ENCODE measurements around the gene ANAPC2. TPM values are rescaled to one million over a fixed set of nuclear protein-coding genes. Genes with fewer than 3 reads are reported as not detected.

ANAPC2 gene
- total and polyA plus RNA-seq, 7 donors, result 12.5 to 49.3 (median 23.2) TPM

- TF ChIP-seq EP300 (IDR thresholded peaks at IDR 0.05) (no peak), CTCF (IDR thresholded peaks at IDR 0.05) (no peak), POLR2A (IDR thresholded peaks at IDR 0.05) (no peak), POLR2AphosphoS5 (IDR thresholded peaks at IDR 0.05) (no peak)
- DNase-seq, result no peak
- intact Hi-C loops (cut with DNase I), result no loop called here
- peaks cover 11 to 34% (median 15%) of the 10 kb centered on the region in 4 donors for H3K36me3 ChIP-seq
- no peaks in the 10 kb centered on the region for H3K4me1 ChIP-seq
- H3K4me3 ChIP-seq, result no peak overlapping the region
- 22 to 45% methylated on average over 33 of the region's 33 CpGs for WGBS, 2 donors
- no peaks in the 10 kb centered on the region for H3K9me3 ChIP-seq
- no peak overlapping the region for H3K27ac ChIP-seq
- peaks cover 3 to 34% (median 8%) of the 10 kb centered on the region in 3 donors for H3K27me3 ChIP-seq
Observed at GRCh38 chr9:137175345-137175961, 12.9 kb downstream of the ANAPC2 start.

- Histone ChIP-seq H3K9me3 (no peaks in the 10 kb centered on the region), H3K36me3 (peaks cover 5 to 27% (median 9%) of the 10 kb centered on the region in 4 donors), H3K27ac (no peak overlapping the region), H3K4me1 (peaks cover 0 to 3% (median 1%) of the 10 kb centered on the region in 4 donors), H3K27me3 (peaks cover 10 to 40% (median 14%) of the 10 kb centered on the region in 3 donors), H3K4me3 (no peak overlapping the region)
- intact Hi-C loops (cut with DNase I), result no loop called here
- no peak for TF ChIP-seq POLR2A (IDR thresholded peaks at IDR 0.05)
- no peak for TF ChIP-seq CTCF (IDR thresholded peaks at IDR 0.05)
- no peak for TF ChIP-seq POLR2AphosphoS5 (IDR thresholded peaks at IDR 0.05)
- TF ChIP-seq EP300 (IDR thresholded peaks at IDR 0.05), result no peak
- DNase-seq, result no peak
- WGBS, 2 donors, result 13 to 44% methylated on average over 34 of the region's 34 CpGs
Observed at GRCh38 chr9:137174722-137175293, 13.6 kb downstream of the ANAPC2 start.

GRCh38 chr9:137173796-137174664, 14.3 kb downstream of the ANAPC2 start:
- Histone ChIP-seq H3K9me3 (no peaks in the 10 kb centered on the region), H3K4me3 (no peak overlapping the region), H3K4me1 (peaks cover 0 to 11% (median 9%) of the 10 kb centered on the region in 4 donors), H3K27me3 (peaks cover 17 to 48% (median 22%) of the 10 kb centered on the region in 3 donors), H3K27ac (no peak overlapping the region), H3K36me3 (peaks cover 0 to 19% (median 4%) of the 10 kb centered on the region in 4 donors)
- TF ChIP-seq CTCF (IDR thresholded peaks at IDR 0.05) (no peak), EP300 (IDR thresholded peaks at IDR 0.05) (no peak), POLR2AphosphoS5 (IDR thresholded peaks at IDR 0.05) (peak in 1 of 4 donors; percentile 14)
- WGBS, 2 donors, result 55 to 82% methylated on average over 45 of the region's 45 CpGs
- DNase-seq, result no peak
- intact Hi-C loops (cut with DNase I), result no loop called here

- TF ChIP-seq EP300 (IDR thresholded peaks at IDR 0.05) (no peak), POLR2A (IDR thresholded peaks at IDR 0.05) (no peak), CTCF (IDR thresholded peaks at IDR 0.05) (no peak), POLR2AphosphoS5 (IDR thresholded peaks at IDR 0.05) (no peak)
- Histone ChIP-seq H3K27me3 (peaks cover 26 to 57% (median 31%) of the 10 kb centered on the region in 3 donors), H3K4me3 (no peak overlapping the region), H3K36me3 (peaks cover 0 to 11% (median under 1%) of the 10 kb centered on the region in 4 donors), H3K27ac (no peak overlapping the region), H3K4me1 (peaks cover 0 to 20% (median 18%) of the 10 kb centered on the region in 4 donors), H3K9me3 (no peaks in the 10 kb centered on the region)
- 24 to 39% methylated on average over 21 of the region's 21 CpGs for WGBS, 2 donors
- no peak for DNase-seq
- intact Hi-C loops (cut with DNase I), result no loop called here
Observed at GRCh38 chr9:137172901-137173795, 15.2 kb downstream of the ANAPC2 start.

All from sigmoid colon (tissue), 7 donors.